IPS DF 6.9 (cell line): ENCODE results near the gene SLC25A33.

Experiments used
- DNase-seq: peaks from one replicate; pipeline ENCODE4 v3.0.0-alpha.2; 2013; ENCODE audit warnings: low read depth, low spot score
- H3K27ac ChIP-seq: one replicate; pipeline ENCODE4 v1.5.1; 2013; ENCODE audit warnings: low read length, control low read depth
- H3K27me3 ChIP-seq: 2 replicates; pipeline ENCODE4 v1.6.1; 2013; ENCODE audit warnings: mild to moderate bottlenecking, low read length; ENCODE audit not compliant: control insufficient read depth, insufficient read depth
- H3K36me3 ChIP-seq: 2 replicates; pipeline ENCODE4 v1.6.1; 2013; ENCODE audit warnings: low read length; ENCODE audit not compliant: control insufficient read depth, insufficient read depth
- H3K4me1 ChIP-seq: 2 replicates; pipeline ENCODE4 v1.6.1; 2013; ENCODE audit warnings: low read length; ENCODE audit not compliant: control insufficient read depth, insufficient read depth
- H3K4me3 ChIP-seq: 2 replicates; pipeline ENCODE4 v1.5.1; 2013; ENCODE audit warnings: mild to moderate bottlenecking, low read length
- H3K9me3 ChIP-seq: 2 replicates; pipeline ENCODE4 v1.6.1; 2013; ENCODE audit warnings: low read length, inconsistent platforms; ENCODE audit not compliant: control insufficient read depth, insufficient read depth
- WGBS: extraction: QIAGEN DNeasy Blood & Tissue Kit; methylation state at CpG from one replicate; pipeline ENCODE4 v1.1.7; 2013; ENCODE audit warnings: mixed read lengths, missing lambda C conversion rate; ENCODE audit not compliant: insufficient read length, insufficient coverage; 5-methylcytosine and 5-hydroxymethylcytosine counted together

The SLC25A33 gene

GRCh38 chr1:9607352-9607751, 68.1 kb downstream of the SLC25A33 start:
- no peaks in the 10 kb centered on the region for H3K4me1 ChIP-seq
- no peaks in the 10 kb centered on the region for H3K9me3 ChIP-seq
- WGBS = no CpG with 5 or more reads among the region's 19 CpGs
- H3K4me3 ChIP-seq = no peak overlapping the region
- peaks cover 31% of the 10 kb centered on the region for H3K36me3 ChIP-seq
- H3K27me3 ChIP-seq = no peaks in the 10 kb centered on the region
- no peak for DNase-seq
- H3K27ac ChIP-seq = no peak overlapping the region

- Histone ChIP-seq H3K36me3 (peaks cover 22% of the 10 kb centered on the region), H3K27me3 (no peaks in the 10 kb centered on the region), H3K27ac (no peak overlapping the region), H3K4me1 (no peaks in the 10 kb centered on the region), H3K9me3 (no peaks in the 10 kb centered on the region), H3K4me3 (no peak overlapping the region)
- no peak for DNase-seq
- WGBS = no CpG with 5 or more reads among the region's 5 CpGs
These were observed 70.7 kb downstream of the SLC25A33 start for GRCh38 chr1:9609998-9610397.

GRCh38 chr1:9610548-9610947, 71.3 kb downstream of the SLC25A33 start:
- Histone ChIP-seq H3K9me3 (no peaks in the 10 kb centered on the region), H3K36me3 (peaks cover 22% of the 10 kb centered on the region), H3K4me1 (no peaks in the 10 kb centered on the region), H3K4me3 (no peak overlapping the region), H3K27me3 (no peaks in the 10 kb centered on the region), H3K27ac (no peak overlapping the region)
- no CpG with 5 or more reads among the region's 25 CpGs for WGBS
- no peak for DNase-seq

- H3K27me3 ChIP-seq = no peaks in the 10 kb centered on the region
- no CpG with 5 or more reads among the region's 13 CpGs for WGBS
- no peaks in the 10 kb centered on the region for H3K9me3 ChIP-seq
- H3K27ac ChIP-seq = no peak overlapping the region
- no peak overlapping the region for H3K4me3 ChIP-seq
- H3K4me1 ChIP-seq = no peaks in the 10 kb centered on the region
- peaks cover 22% of the 10 kb centered on the region for H3K36me3 ChIP-seq
- DNase-seq = no peak
These were observed 72.5 kb downstream of the SLC25A33 start for GRCh38 chr1:9611716-9612115.

GRCh38 chr1:9612162-9612845, 73.0 kb downstream of the SLC25A33 start:
- no peaks in the 10 kb centered on the region for H3K27me3 ChIP-seq
- no peak overlapping the region for H3K4me3 ChIP-seq
- no peak overlapping the region for H3K27ac ChIP-seq
- H3K4me1 ChIP-seq = no peaks in the 10 kb centered on the region
- H3K36me3 ChIP-seq = peaks cover 22% of the 10 kb centered on the region
- no peaks in the 10 kb centered on the region for H3K9me3 ChIP-seq
- no peak for DNase-seq
- WGBS = no CpG with 5 or more reads among the region's 11 CpGs

GRCh38 chr1:9612871-9613624, 73.8 kb downstream of the SLC25A33 start:
- no peak for DNase-seq
- Histone ChIP-seq H3K36me3 (peaks cover 22% of the 10 kb centered on the region), H3K4me1 (no peaks in the 10 kb centered on the region), H3K27ac (no peak overlapping the region), H3K27me3 (no peaks in the 10 kb centered on the region), H3K9me3 (no peaks in the 10 kb centered on the region), H3K4me3 (no peak overlapping the region)
- no CpG with 5 or more reads among the region's 20 CpGs for WGBS

GRCh38 chr1:9613625-9614299, 74.5 kb downstream of the SLC25A33 start:
- H3K27ac ChIP-seq = no peak overlapping the region
- H3K4me1 ChIP-seq = no peaks in the 10 kb centered on the region
- WGBS = no CpG with 5 or more reads among the region's 17 CpGs
- H3K27me3 ChIP-seq = no peaks in the 10 kb centered on the region
- no peak for DNase-seq
- no peak overlapping the region for H3K4me3 ChIP-seq
- H3K9me3 ChIP-seq = no peaks in the 10 kb centered on the region
- H3K36me3 ChIP-seq = peaks cover 22% of the 10 kb centered on the region

GRCh38 chr1:9615316-9616063, 76.2 kb downstream of the SLC25A33 start:
- no peaks in the 10 kb centered on the region for H3K27me3 ChIP-seq
- no peak for DNase-seq
- no peak overlapping the region for H3K27ac ChIP-seq
- H3K36me3 ChIP-seq = peaks cover 12% of the 10 kb centered on the region
- no peak overlapping the region for H3K4me3 ChIP-seq
- no peaks in the 10 kb centered on the region for H3K9me3 ChIP-seq
- H3K4me1 ChIP-seq = no peaks in the 10 kb centered on the region
- WGBS = no CpG with 5 or more reads among the region's 16 CpGs

GRCh38 chr1:9618909-9619679, 79.8 kb downstream of the SLC25A33 start:
- H3K27me3 ChIP-seq = no peaks in the 10 kb centered on the region; the same call in 1 of the 2 replicates
- no peaks in the 10 kb centered on the region for H3K4me1 ChIP-seq
- H3K4me3 ChIP-seq = no peak overlapping the region
- no peaks in the 10 kb centered on the region for H3K36me3 ChIP-seq
- no peak for DNase-seq
- WGBS = no CpG with 5 or more reads among the region's 18 CpGs
- H3K27ac ChIP-seq = no peak overlapping the region
- H3K9me3 ChIP-seq = no peaks in the 10 kb centered on the region
